Stimulated activated CD4-positive, alpha-beta T cell treated with anti-CD3 and anti-CD28 coated beads, Interleukin-12 subunit alpha, Interleukin-12 subunit beta, amount 100 ng/mL, for 48 hours (primary cell): ENCODE data around the gene SUGCT.
"Not testable (repeated sequence)": the region's sequence is repeated elsewhere in the genome, so short reads cannot be mapped to it uniquely, and the experiment has no call there.

Experiments
- DNase-seq, 3 donors: peaks; one replicate each; pipeline ENCODE4 v3.0.0-alpha.2; 2020; ENCODE audit warnings: low read depth in 2 of 3, low spot score in 1 of 3

Gene SUGCT

GRCh38 chr7:40199076-40199802 is 64.4 kb downstream of the SUGCT start:
- DNase-seq, result no peak

GRCh38 chr7:40200791-40201190 is 66.0 kb downstream of the SUGCT start:
- DNase-seq, result no peak

- DNase-seq, result no peak
These were observed 68.0 kb downstream of the SUGCT start for GRCh38 chr7:40202851-40203250.

GRCh38 chr7:40204581-40204980 is 69.8 kb downstream of the SUGCT start:
- no peak for DNase-seq

- DNase-seq, result no peak
These were observed 71.2 kb downstream of the SUGCT start for GRCh38 chr7:40205992-40206391.

- DNase-seq, result no peak
These were observed 76.6 kb downstream of the SUGCT start for GRCh38 chr7:40211276-40212003.

GRCh38 chr7:40213291-40213690 is 78.5 kb downstream of the SUGCT start:
- no peak for DNase-seq

GRCh38 chr7:40213856-40214255 is 79.1 kb downstream of the SUGCT start:
- no peak for DNase-seq

- not testable (repeated sequence) for DNase-seq
These were observed 83.8 kb downstream of the SUGCT start for GRCh38 chr7:40218612-40219011.

GRCh38 chr7:40219917-40220316 is 85.1 kb downstream of the SUGCT start:
- DNase-seq, result no peak

- no peak for DNase-seq
These were observed 85.7 kb downstream of the SUGCT start for GRCh38 chr7:40220421-40220911.

- no peak for DNase-seq
These were observed 87.0 kb downstream of the SUGCT start for GRCh38 chr7:40221836-40222235.

GRCh38 chr7:40223451-40224127 is 88.8 kb downstream of the SUGCT start:
- DNase-seq, result no peak

- no peak for DNase-seq
These were observed 95.3 kb downstream of the SUGCT start for GRCh38 chr7:40230101-40230500.

GRCh38 chr7:40231796-40232195 is 97.0 kb downstream of the SUGCT start:
- DNase-seq, result no peak

- no peak for DNase-seq
These were observed 97.6 kb downstream of the SUGCT start for GRCh38 chr7:40232242-40232893.

GRCh38 chr7:40234046-40234445 is 99.2 kb downstream of the SUGCT start:
- no peak for DNase-seq

GRCh38 chr7:40234666-40235065 is 99.9 kb downstream of the SUGCT start:
- DNase-seq, result no peak

GRCh38 chr7:40237731-40238130 is 102.9 kb downstream of the SUGCT start:
- no peak for DNase-seq

- DNase-seq, result no peak
These were observed 105.0 kb downstream of the SUGCT start for GRCh38 chr7:40239755-40240303.

GRCh38 chr7:40243076-40243475 is 108.3 kb downstream of the SUGCT start:
- DNase-seq, result no peak
